Spleen (tissue), 7 donors: ENCODE measurements around the gene STAT4.
A peak's percentile ranks its signal among the peaks of the same experiment; 100 is the strongest.

Source experiments
- POLR2A ChIP-seq, 3 donors: fragments of 450-650 bp; IDR thresholded peaks; one replicate each; pipeline ENCODE4 v1.5.1; 2017; ENCODE audit warnings: antibody characterized with exemption in 3 of 3, mild to moderate bottlenecking in 1 of 3
- POLR2AphosphoS5 ChIP-seq, 3 donors: sonication (generic); formaldehyde crosslinking; IDR thresholded peaks; one replicate each; pipeline ENCODE4 v1.5.1; 2017; ENCODE audit warnings: antibody characterized with exemption in 3 of 3
- TF ChIP-seq, protein P1 (sequence below), 11 experiments: fragments of 200-600 bp in 7 of 11; fragments of 450-650 bp in 4 of 11; sonication (generic) in 4 of 11; IDR thresholded peaks in 8 of 11; conservative IDR thresholded peaks in 3 of 11; 1 replicate in 7 of 11; 2 replicates in 4 of 11; pipeline versions ENCODE4 v1.4.0 to v1.8.0; 2016 to 2021; ENCODE audit warnings: antibody characterized with exemption in 11 of 11, inconsistent platforms in 4 of 11, mild to moderate bottlenecking in 1 of 11
- donor health status: DM: no; HTN: no; CAD: no; lungs with moderate emphysema.
- donor health status: DM: no; HTN: no; CAD: no.
- donor health status: DM: no; HTN: no; CAD: no.

DNA sequence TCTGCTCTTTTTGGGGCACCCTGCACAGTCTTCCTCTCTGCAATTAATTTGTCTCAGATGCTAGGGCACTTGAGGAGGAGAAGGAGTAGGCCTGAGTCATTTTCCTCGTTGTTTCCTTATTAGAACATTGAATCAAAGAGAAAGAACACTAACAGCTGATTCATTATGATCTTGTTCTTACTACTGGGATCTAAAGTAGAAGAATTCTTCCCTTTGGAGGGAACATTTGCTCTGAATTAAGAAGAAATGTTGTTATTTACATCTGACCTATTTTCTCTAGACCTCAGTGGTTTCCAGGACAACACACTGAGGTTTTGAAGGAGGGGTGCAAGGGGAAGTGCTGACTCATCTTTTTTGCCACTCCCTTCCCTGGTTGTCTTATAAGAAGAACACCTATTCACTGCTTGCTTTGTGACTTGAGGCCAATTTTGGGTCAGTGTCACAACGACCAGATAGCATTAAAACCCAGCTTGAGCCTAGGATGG lies 112.5 kb downstream of the STAT4 start:
- TF ChIP-seq, protein P1, sequence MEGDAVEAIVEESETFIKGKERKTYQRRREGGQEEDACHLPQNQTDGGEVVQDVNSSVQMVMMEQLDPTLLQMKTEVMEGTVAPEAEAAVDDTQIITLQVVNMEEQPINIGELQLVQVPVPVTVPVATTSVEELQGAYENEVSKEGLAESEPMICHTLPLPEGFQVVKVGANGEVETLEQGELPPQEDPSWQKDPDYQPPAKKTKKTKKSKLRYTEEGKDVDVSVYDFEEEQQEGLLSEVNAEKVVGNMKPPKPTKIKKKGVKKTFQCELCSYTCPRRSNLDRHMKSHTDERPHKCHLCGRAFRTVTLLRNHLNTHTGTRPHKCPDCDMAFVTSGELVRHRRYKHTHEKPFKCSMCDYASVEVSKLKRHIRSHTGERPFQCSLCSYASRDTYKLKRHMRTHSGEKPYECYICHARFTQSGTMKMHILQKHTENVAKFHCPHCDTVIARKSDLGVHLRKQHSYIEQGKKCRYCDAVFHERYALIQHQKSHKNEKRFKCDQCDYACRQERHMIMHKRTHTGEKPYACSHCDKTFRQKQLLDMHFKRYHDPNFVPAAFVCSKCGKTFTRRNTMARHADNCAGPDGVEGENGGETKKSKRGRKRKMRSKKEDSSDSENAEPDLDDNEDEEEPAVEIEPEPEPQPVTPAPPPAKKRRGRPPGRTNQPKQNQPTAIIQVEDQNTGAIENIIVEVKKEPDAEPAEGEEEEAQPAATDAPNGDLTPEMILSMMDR (IDR thresholded peaks at IDR 0.05 in 8 of 11, conservative IDR thresholded peaks at IDR 0.05 in 3 of 11) = no peak
- TF ChIP-seq POLR2AphosphoS5 (IDR thresholded peaks at IDR 0.05) = peak in 1 of 3 donors; percentile 9
- TF ChIP-seq POLR2A (IDR thresholded peaks at IDR 0.05) = no peak
